NCI-H446 treated with DMSO at 0.1 percent for 48 hours (cell line): ENCODE measurements around the gene EXOC2.
"Not testable (repeated sequence)": the region's sequence is repeated elsewhere in the genome, so short reads cannot be mapped to it uniquely, and the experiment has no call there.

Experiments used
- DNase-seq: peaks from one replicate; lab custom pipeline; 2025; lab: John Stamatoyannopoulos, UW

EXOC2 gene

DNA sequence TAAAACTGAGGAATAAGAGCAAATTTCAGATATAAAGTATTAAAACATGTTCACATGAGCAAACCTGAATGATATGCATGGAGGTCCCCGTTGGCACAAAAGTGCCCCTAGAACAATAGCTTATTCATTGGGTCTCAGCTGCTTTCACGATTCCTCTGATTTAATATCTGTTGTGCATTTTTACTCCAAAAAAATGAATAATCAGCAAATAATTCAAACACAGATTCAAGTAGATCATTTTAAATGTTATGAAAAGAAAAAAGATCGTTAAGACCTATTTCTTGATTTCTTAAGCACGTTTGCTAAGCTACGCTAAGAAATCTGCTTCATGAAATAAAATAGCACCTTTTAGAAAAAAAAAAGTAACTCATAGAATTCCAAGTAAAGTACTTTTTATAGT is 57.7 kb downstream of the EXOC2 start:
- DNase-seq: no peak

DNA sequence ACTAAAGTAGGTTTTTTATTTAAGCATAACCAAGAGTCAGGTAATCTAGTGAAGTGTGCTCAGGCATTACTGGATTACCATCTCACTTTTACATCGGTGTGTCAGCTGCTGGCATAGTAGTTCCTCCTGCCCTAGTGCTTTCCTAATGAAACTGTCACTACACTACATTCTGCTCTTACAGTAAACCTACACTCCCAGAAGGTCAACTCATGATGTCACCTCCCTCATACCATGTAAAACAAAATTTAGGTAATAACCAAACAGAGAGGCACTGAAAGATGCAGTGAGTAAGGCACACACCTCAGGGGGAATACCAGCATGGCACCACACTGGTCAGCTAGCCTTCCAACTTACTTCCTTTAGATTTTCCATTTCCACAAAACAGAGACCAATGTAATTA is 59.3 kb downstream of the EXOC2 start:
- DNase-seq: no peak

DNA sequence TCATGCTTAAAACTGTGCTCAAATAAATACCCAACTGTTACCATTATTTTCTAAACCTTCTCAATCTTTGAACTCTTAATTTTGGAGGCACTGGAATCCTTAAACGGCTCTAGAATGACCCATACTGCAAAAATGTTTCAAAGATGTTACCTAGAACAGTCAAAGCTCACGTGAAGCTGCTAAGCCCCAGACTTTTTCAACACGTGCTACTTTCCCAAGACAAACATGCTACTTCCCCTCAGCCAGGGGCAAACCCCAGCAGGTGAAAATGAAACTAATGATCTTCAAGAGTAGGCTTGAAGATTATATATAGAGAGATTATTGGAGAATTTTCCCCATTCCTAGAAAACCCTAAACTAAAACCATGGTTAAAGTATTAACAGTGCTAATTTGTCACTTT is 64.2 kb downstream of the EXOC2 start:
- no peak for DNase-seq

DNA sequence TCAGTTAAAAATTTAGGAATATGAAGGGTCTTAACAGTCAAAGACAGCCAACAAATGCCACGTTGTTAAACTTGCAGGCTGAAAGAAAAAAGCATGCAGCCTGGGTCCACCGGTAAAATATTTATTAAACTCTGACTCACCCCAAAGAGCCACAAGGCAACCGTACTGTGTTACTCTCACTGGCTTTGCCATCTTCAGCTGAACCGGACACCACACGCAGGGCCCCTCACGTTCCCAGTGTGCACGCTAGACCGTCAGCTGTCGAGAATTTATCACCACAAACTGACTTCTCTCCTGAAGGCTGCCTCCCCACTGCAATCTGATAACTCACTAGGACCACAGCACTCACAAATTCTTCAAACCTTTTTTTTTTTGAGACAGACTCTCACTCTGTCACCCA is 66.7 kb downstream of the EXOC2 start:
- no peak for DNase-seq

DNA sequence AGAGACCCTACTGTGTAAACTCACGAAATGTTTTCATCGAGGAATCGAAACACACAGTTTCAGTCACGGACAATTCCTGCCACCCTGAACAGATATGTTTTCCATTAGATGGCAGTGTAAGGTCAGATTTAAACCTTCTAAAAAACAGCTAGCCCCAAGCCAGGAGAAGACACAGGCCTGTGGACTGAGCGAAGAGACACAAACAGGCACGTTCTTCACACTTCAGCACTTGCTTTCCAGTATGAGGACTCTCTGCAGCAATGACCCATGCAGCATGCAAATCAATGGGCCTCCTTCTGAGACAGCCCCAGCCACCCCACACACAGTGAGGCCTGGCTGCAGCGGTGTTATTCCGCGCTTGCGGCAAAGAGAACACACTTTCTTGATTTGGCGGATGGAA is 68.0 kb downstream of the EXOC2 start:
- no peak for DNase-seq

DNA sequence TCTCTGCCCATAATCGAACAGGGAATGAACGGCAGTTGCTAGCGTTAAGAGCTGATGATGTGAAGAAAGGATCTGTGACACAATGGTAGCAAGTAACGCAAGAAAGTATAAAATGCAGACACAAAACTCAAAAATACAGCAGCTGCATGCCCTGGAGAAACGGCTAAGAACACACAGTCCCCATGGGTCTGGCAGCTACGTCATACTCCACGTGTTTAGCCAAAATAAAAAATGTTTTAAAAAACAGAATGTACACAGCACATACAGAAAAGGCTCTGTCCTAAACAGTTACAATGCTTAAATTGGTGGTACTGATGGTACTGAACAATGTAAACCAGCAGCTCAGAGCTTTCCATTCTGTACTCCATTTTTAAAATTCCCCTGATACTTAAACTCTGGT is 70.5 kb downstream of the EXOC2 start:
- DNase-seq: no peak

DNA sequence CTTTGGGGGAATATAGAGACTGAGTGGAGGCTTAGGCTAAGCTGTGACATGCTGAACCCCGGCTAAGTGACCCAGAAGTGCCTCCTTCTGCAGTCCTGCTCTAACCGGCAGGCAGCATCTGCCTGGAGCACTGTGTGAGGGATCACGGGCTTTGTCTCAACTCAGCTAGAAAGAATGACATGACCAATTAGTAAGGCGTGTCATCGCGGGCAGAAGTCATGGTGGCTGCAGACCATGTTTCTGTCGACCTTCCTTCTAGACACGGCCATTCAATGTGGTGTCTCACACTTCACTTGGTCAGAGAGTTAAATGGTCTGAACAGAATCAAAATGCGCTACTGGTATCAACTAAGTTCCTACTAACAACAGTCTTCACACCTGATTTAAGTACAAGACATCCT is 71.0 kb downstream of the EXOC2 start:
- no peak for DNase-seq

DNA sequence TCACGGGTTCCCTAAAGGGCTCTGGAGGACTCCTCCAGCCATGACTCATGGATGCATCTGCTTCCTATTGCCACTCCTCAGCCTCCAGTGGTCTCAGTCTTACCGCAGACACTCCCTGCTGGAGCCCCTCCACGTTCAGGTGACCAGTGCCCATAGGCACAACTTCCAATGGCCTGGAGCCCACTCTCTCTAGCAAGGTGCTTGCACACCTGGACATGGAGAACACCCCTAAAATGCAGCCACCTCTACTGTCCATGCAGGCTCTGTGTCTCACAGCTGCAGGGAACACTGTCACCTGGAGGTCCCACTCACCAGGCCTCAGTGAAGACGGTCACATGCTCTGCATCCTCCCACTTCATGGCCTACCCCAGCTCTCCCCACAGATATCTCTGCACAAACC is 72.0 kb downstream of the EXOC2 start:
- no peak for DNase-seq

DNA sequence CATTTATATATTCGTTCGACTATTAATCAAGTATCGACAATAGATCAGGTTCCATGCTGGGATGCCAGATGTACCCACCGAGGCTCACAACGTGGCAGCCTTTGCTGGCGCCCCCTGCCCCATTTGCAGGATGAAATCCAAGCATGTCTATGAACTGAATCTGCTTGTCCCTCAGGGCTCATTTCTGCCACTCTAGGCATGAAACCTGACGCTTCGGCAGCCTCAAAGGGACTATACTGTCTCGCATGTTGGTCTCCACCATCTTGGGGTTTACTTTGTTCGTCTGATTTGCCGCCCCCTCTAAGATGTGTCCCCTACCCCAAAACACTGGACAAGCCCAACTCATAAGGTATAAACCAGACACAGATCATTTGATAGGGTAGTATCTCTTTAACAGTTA is 72.8 kb downstream of the EXOC2 start:
- no peak for DNase-seq

DNA sequence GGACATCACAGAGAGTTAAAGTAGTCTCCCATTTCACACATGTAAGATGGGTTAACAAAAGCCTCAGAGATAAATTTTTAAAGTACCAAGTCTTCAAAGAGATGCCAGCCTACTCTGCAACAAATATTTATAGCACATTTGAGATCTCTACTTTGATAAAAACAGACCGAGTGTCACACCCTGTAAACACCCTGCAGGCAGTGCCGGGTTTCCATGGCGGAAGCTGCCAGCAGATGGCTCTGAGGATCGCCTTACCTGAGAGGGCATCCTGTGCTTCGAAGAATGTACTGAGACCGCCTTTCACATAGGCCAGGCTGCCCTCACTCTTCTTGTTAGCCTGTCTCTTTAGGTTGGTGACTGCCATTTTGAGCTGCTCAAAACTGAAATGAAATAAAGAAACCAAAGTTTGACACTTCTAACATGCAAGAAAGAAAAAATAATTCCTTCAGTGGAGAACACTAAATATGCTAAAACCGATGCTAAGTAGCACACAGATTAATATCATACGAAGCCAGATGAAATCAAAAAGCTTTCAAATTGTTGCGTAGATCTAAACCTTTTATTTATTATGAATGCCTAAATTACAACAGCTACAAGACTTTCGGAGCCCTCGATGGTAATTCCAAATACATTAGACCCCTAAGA is 75.4 kb downstream of the EXOC2 start:
- DNase-seq: no peak

DNA sequence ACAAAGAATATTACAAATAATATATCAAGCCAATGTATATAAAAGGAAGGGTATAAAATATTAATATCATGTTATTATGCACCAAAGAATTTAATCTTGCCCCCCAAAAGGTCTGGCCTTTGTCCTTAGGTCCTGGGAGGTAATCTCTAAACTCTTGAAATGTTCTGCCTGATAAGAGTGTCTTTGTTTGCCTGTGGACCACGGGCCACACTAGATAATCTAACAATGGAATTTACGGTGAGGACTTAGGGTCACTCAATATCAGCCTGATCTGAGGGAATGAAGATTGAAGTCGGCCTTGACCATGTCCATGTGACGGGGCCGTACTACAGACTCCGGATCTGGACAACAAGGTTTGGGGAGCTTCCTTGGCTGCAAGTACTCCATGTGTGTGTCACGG is 79.0 kb downstream of the EXOC2 start:
- DNase-seq: no peak

DNA sequence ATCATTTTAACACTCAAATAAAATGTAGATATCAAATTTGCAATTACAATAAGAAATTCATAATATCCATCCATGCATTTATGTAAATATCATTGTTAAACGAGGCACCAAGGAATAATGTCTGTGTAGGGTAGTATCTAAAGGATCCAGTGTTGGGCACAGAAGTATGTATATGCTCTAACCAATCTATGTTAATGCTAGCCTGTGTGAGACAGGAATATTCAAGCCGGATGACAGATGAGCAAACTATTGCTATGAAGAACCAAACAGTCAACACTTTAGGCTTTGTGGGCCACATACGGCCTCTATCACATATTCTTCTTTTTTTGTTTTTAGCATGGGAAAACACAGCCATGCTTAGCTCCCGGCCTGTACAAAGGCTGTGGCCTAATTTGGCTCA is 81.0 kb downstream of the EXOC2 start:
- no peak for DNase-seq

DNA sequence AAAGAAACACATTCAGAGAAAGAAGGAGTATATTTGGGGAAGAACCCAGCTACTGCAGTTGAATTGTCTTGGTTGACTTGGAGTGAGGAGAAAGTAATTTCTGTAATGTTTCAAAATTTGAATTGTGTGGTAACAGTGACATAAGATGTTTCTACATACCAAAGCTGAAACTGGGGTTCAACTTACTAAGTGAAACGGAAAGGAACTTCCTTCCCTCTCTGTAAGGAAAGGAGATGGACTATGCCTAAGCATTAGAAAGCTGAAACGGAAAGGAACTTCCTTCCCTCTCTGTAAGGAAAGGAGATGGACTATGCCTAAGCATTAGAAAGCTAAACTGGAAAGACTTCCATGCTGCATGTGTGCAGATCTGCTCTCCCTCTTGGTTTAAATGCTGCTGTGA is 82.1 kb downstream of the EXOC2 start:
- DNase-seq: no peak

DNA sequence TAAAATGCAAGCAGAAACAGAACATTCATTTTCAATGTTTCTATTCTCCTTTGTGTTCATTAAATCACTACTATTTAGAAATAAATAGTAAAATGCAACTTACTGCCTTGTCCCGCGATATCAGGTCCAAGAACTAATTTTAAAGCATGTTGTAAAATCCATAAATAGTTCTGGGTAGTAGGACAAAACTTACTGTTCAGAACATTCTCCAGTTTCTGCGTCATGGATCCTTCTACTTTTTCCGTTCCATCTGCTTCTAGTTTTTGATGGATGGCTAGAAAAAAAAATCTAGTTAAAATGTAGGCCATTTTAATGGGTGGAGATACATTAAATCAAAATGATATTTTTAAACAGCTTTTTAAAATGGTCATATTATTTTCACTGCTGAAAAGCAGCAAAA is 83.0 kb downstream of the EXOC2 start:
- DNase-seq: no peak

DNA sequence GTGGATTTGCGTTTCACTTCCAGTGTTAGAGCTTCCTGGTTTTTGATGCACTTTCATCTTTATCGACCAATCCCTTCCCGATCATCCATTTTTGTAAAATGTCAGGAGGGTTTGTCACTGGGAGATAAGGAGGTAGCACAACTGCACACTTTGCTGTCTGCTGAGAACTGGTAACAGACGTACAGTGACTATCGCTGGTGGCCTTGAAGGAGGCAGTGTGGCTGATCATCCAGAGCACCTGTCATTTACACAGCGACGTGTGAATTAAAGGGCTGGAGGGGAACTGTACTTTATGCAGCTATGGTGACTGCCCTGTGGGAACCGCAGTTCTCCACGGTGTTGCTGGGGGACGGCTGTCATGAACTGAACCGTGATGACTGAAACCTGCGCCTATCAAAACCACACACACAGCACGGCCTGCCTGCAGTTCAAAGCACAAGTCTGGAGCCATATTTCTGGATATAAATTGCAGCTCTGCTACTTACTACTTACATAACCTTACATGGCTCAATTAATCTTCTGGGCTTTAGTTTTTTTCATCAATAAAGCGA is 86.0 kb downstream of the EXOC2 start:
- no peak for DNase-seq

DNA sequence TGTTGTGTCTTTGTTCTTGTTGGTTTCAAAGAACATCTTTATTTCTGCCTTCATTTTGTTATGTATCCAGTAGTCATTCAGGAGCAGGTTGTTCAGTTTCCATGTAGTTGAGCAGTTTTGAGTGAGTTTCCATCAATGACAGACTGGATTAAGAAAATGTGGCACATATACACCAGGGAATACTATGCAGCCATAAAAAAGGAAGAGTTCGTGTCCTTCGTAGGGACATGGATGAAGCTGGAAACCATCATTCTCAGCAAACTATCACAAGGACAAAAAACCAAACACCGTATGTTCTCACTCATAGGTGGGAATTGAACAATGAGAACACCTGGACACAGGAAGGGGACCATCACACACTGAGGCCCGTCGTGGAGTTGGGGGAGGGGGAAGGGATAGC is 87.0 kb downstream of the EXOC2 start:
- not testable (repeated sequence) for DNase-seq

DNA sequence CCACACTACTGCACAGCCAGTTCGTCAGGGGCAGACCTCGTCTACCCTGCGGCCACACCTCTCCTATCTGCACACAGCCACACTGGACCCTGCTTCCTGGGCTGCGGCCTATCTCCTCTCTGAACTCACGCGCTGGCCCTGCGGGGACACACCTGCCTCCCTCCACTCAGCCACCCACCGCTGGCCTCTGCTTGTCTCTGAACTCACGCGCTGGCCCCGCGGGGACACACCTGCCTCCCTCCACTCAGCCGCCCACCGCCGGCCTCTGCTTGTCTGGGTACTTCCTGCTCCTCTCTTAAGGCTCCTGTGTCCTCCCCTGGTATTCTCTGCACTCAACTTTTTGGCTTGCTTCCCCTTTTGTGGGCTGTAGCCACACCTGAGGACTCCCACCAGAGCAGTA is 88.4 kb downstream of the EXOC2 start:
- no peak for DNase-seq

DNA sequence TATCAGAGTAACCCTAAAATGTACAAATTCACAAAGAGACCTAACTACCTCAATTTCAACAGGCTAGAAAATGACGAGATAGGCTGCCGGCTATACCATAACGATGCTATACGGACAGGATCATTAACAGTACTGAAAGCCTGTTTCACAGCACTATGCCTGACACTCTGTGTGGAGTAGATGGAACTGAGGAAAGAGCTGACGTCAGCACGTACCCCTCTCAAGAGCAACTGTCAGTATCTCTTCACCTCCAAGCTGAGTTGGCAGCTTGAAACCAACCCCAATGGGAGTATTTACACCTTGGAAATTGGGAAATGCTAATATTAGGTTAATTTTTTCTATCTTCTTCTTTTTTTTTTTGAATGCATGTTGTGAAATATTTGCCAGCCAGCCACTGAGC is 89.7 kb downstream of the EXOC2 start:
- no peak for DNase-seq

DNA sequence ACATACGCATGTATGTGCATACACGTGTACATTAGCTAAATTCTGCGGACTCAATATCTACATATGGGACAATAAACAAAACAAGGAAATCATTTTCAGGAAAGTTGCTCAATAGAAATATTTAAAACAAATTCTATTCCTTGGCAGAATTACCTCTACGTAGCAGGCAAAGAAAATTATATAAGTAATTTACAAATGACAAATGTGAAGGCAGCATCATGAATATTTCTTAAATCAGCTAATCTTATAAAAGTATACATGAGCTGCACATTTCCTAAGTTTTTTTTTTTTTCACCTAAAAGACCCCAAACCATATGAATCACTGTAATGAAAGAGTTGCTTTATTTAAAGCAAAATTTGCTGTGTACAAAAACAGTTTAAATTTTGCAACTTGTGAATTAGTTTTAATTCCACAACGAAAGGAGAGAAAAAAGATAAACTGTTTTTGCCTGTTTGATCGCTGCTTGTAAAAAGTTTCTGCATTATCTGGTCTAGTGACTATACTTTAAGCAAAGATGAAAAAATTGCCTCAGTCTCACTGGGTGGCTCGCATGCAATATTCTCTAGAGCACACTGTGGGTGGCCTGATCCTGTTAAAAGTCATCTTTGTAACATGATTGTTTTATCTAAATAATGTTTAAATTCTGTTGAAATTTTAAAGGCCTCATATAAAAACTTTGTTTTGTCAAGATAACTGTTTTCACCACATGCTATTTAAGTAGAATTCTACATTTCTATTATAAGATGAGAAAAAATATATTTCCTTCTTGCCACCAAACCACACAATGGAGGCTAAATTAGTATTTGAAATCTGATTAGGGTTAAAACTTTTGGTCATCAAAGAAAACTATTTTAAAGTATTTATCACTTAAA is 93.1 kb downstream of the EXOC2 start:
- DNase-seq: no peak

DNA sequence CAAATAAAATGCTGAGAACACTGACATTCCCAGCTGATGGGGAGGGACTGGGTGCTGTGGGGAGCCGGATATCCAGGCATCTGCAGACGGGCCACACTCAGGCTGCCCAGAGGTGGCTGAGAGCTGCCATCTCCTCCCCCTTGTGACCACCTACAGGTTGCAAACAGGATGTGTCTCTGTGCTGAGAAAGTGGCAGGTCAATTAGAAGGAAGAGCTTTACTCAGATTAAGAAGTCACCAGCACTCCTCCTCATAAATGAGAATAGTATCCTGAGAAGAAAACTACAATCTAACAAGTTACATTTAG is 99.1 kb downstream of the EXOC2 start:
- DNase-seq: no peak

DNA sequence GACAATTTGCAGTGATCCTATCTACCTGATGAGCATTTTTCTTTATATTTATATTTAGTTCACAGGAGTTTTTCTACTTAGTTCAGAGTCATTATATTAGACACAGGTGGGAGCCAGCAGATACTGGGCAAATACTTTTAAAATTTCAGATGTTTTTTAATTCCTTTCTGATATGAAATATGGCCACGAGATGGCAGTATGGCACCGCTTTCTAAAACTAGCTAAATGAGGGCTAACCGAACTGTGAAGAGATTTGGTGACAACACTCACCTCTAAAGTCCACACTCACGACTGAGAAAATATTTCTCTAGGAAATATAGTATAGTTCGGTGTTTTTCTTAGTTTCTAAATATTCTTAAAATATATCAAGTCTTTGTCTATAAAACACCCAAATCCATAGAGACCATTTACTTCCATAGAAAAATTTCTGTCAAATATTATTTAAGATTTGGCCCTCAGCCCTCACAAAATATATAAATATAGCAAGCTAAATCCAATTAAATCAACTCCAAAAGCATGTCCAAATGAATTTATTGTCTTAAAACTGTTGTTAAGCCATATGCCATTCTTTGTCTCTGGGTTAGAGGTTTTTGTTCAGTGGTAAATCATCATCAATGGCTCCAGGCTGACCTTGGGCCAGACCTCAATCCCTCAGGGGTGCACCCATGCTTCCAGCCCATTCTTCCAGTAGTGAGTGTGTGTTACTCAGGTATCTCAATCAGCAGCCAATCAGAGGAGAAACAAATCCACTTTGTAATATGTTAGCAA is 99.6 kb downstream of the EXOC2 start:
- DNase-seq: peak; percentile 8

DNA sequence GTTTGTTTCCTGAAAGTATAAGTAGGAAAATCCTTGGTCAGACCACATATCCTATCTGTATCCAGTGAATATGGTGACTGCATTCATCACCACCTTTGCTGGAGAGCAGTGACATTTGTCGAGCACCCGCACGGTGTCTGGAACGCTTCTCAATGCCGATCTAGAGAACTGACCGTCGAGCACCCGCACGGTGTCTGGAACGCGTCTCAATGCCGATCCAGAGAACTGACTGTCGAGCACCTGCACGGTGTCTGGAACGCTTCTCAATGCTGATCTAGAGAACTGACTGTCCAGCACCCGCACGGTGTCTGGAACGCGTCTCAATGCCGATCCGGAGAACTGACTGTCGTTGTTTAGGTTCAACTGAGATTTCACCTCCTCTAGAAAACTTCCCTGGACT is 103.8 kb downstream of the EXOC2 start:
- no peak for DNase-seq

DNA sequence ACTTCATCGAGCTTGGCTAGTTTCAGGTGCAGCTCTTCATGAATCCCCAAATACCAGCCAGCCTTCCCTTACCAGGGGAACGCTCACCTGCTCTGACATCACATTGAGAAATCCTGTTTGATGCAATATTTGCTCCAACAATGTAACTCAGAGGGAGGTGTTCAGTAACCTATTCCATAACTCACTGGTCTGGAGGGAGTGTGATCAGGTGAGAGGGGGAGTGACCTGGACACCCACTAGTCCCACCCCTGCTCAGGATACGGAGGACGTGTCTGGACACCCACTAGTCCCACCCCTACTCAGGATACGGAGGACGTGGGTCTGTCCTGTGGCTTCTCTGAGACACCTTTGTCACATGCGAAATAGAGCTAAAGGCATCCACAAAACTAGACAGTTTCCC is 106.4 kb downstream of the EXOC2 start:
- no peak for DNase-seq
